ENCODE measurements around the gene RAD51B. TPM values are rescaled to one million over a fixed set of nuclear protein-coding genes. Genes with fewer than 3 reads are reported as not detected.

The RAD51B gene
- total and polyA plus RNA-seq, 2 of the 13 experiments (the other 11 are each of a cell fraction or from before 2014, with no cell fraction given) = 7.0 to 9.5 TPM

DNA sequence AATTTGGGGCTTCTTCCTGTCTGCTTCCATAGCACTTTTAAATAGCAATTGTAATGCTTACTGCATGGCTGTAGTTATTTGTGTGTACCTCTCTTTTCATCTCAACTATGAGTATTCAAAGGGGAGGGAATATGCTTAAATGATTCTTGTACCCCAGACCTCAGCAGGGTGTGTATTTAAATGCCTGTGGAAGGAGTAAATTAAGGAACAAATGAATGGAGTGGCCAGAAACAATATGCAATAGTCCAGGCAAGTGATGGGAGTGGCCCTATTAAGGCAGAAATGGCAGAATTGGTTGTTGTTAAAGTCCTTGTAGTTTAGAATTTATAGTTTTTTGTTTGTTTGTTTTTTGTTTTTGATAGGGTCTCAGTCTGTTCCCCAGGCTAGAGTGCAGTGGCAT, 1.5 kb downstream of the RAD51B start:
- H3K4me2 ChIP-seq (ENCODE audit: low read depth, low read length) = peak overlapping the region; percentile 78
- intact Hi-C loops (cut with micrococcal nuclease; ENCODE audit: unreplicated experiment) = no loop called here
- CTCF ChIA-PET (ENCODE audit: low intra/inter-chr PET ratio, low total read pairs) = no interaction called here
- no peaks in the 10 kb centered on the region; a peak in 1 of 5 replicates for H3K27me3 ChIP-seq (ENCODE audit: control insufficient read depth in 1 of 2, insufficient read depth in 2 of 2, low read length in 2 of 2)
- FAIRE-seq = no peak
- peak overlapping the region in 2 of 3 experiments; percentile 84 to 92; a peak in 2 of 6 replicates for H3K4me3 ChIP-seq (replicated peaks in 1 of 3; ENCODE audit: insufficient read depth in 1 of 3, low read depth in 2 of 3, low read length in 3 of 3)
- no peaks in the 10 kb centered on the region for H4K20me1 ChIP-seq (ENCODE audit: insufficient read depth, low read length)
- peaks cover 23% of the 10 kb centered on the region for H3K4me1 ChIP-seq (ENCODE audit: insufficient read depth, low read length)
- no peak for DNase-seq (ENCODE audit: low spot score)
- H3K27ac ChIP-seq (ENCODE audit: extremely low read length, insufficient read depth, low read length) = no peak overlapping the region
- no peaks in the 10 kb centered on the region for H3K9me3 ChIP-seq (ENCODE audit: low read length)
- H2AFZ ChIP-seq (ENCODE audit: low read length) = peak overlapping the region; percentile 94
- in situ Hi-C loops (cut with HindIII; ENCODE audit: extremely low pct_ligation_motif_present, low pct_unique_long_range_greater_than_20kb) = no loop called here
- no peak for TF ChIP-seq BCLAF1 (IDR thresholded peaks at IDR 0.05)
- no peak for TF ChIP-seq HDAC6 (IDR thresholded peaks at IDR 0.05; ENCODE audit: low read depth, low read length)
- TF ChIP-seq ADNP (CRISPR knock-in tag; IDR thresholded peaks at IDR 0.05) = no peak
- TF ChIP-seq ZNF30 (CRISPR knock-in tag; IDR thresholded peaks at IDR 0.05) = no peak
- TF ChIP-seq SNRNP70 (IDR thresholded peaks at IDR 0.05; ENCODE audit: low read depth, low read length) = no peak
- no peak for TF ChIP-seq XBP1 (CRISPR knock-in tag; IDR thresholded peaks at IDR 0.05)
- no peak for TF ChIP-seq ZFYVE20 (CRISPR knock-in tag; IDR thresholded peaks at IDR 0.05; ENCODE audit: borderline replicate concordance, low read depth)
- TF ChIP-seq HIVEP1 (CRISPR knock-in tag; IDR thresholded peaks at IDR 0.05) = no peak
- H3K9ac ChIP-seq (ENCODE audit: insufficient read depth, low read depth, low read length) = peak overlapping the region; percentile 76; the same call in 1 of the 2 replicates
- peaks cover 2% of the 10 kb centered on the region for H3K79me2 ChIP-seq (ENCODE audit: insufficient read depth, low read length)
- H3K36me3 ChIP-seq (replicated peaks in 1 of 2; ENCODE audit: control insufficient read depth in 1 of 2, insufficient read depth in 2 of 2, low read length in 2 of 2) = no peaks in the 10 kb centered on the region; a peak in 1 of 5 replicates
- POLR2A ChIA-PET = no interaction called here
- no TSS peak for BruUV-seq (replicated peaks)
- no peak for ATAC-seq

Measured in HepG2 (cell line).